Fibroblast of skin of back (primary cell): ENCODE data around the gene ENTR1.

ENCODE experiments used
- DNase-seq: peaks from one replicate; pipeline ENCODE4 v3.0.0-alpha.2; 2013

Gene ENTR1

DNA sequence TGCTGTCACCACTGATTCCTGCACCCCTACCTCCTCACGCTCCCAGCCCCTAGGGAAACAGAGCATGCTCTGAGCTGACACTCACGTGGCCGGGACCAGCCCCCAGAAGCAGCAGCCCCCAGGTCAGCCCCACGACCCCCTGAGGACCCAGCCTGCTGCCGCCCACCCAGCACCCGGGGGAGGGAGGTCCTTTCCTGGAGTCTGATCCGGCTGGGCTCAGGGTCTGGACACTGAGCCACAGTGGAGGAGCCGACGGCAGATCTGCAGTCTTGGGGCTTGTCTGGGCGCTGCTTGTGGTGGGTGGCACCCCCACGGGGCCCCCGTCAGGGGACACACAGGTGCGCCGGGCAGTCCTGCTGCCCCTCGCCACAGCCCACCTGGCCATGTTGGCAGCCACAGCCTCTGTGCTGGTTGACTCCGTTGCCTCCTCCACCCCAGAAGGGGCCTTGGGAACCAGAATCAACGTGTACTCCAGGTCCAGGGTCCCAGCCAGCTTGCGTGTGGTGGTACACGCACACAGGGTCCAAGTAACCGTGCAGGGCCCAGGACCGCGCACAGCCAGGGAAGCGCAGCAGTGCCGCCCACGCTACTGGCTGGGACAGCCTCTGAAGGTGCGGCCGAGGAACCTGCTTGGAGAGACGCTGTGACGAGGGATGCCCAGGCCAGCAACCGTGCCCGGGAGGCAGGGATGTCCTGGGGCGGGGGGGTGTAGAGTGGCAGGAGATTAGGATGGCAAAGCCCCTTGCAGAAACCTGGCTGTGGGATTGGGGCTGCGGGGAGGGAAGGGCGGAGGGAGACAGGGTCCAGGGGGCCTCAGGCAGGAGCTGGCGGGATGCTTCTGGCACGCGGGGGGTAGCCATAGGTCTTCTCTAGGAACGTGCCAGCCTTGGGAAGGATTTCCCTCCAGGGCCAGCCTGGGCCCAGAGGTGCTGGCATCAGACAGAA is 50.4 kb downstream of the ENTR1 start:
- no peak for DNase-seq

- DNase-seq = no peak
These were observed 51.5 kb downstream of the ENTR1 start for GRCh38 chr9:136358888-136359287.

GRCh38 chr9:136358016-136358415 is 52.4 kb downstream of the ENTR1 start:
- DNase-seq = no peak

DNA sequence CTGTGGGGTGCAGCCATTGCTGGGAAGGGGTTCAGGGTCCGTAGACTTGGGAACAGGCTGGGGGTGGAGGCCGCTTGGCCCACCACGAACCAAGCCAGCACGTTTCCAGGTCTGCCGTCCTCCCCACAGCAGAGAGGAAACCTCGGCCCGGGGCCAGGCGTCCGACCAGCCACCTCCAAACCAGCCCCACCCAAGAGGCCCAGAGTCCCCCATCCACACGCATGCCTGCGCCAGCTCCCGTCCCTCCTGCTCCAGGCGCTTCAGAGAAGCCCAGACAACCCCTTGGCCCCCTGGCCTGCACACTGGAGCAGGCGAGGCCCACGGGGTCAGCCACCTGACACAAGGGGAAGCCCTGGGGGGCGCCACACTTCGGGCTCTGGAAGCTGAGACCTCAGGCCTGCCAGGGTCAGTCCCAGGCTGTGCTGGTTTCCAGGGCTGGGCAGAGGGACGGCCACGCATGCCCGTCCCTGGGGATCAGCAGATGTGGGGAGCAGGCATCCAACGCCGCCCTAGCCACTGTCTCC is 53.1 kb downstream of the ENTR1 start:
- DNase-seq = no peak

GRCh38 chr9:136355616-136356557 is 54.5 kb downstream of the ENTR1 start:
- no peak for DNase-seq

GRCh38 chr9:136354592-136355085 is 55.8 kb downstream of the ENTR1 start:
- DNase-seq = peak; percentile 58

DNA sequence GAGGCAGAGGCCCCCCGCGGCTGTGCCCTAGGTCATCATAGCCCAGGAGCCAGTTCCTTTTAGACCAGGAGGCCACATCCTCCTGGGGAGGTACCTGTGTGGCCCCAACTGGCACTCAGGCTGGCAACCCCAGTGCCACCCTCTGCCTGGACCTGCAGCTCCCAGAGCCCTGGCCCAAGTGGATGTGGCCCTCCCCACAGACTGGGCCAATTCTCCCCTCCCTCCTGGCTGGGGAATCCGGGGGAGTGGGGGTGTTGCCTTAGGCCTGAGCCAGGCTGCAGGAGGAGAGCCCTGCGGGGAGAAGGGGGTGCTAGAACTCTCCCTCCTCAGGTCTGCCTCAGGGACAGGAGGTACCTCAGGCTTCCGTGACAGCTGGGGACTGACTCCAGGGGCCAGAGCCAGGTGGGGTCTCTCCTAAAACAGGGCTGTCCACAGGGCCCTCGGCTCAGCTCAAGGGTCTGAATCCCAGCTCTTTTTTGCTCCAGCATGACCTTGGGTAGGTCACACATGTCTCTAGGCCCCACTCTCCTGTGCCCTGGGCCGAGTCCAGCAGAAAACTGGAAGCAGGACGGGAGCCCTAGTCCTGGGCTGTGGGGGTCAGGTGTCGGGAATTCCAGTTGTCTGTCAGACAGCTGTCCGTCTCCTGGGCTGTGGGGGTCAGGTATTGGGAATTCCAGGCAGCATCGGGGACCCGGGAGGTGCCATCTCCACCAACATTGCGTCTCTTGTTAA is 56.5 kb downstream of the ENTR1 start:
- DNase-seq = no peak

- DNase-seq = no peak
These were observed 57.3 kb downstream of the ENTR1 start for GRCh38 chr9:136353088-136353487.

GRCh38 chr9:136352682-136353081 is 57.7 kb downstream of the ENTR1 start:
- DNase-seq = no peak
